Smooth muscle cell of the coronary artery (primary cell): ENCODE measurements around the gene MXD3. TPM values are rescaled to one million over a fixed set of nuclear protein-coding genes. Genes with fewer than 3 reads are reported as not detected.

Source experiments
- total RNA-seq: library from RNA; depleted of rRNA; stranded (reverse); fragments of >200 nt; gene quantifications from 2 replicates; pipeline ENCODE4 v1.2.3, GENCODE V29; 2014; ENCODE audit warnings: low replicate concordance

MXD3 gene
- 0.23 and 5.3 TPM in 2 replicates for total RNA-seq

DNA sequence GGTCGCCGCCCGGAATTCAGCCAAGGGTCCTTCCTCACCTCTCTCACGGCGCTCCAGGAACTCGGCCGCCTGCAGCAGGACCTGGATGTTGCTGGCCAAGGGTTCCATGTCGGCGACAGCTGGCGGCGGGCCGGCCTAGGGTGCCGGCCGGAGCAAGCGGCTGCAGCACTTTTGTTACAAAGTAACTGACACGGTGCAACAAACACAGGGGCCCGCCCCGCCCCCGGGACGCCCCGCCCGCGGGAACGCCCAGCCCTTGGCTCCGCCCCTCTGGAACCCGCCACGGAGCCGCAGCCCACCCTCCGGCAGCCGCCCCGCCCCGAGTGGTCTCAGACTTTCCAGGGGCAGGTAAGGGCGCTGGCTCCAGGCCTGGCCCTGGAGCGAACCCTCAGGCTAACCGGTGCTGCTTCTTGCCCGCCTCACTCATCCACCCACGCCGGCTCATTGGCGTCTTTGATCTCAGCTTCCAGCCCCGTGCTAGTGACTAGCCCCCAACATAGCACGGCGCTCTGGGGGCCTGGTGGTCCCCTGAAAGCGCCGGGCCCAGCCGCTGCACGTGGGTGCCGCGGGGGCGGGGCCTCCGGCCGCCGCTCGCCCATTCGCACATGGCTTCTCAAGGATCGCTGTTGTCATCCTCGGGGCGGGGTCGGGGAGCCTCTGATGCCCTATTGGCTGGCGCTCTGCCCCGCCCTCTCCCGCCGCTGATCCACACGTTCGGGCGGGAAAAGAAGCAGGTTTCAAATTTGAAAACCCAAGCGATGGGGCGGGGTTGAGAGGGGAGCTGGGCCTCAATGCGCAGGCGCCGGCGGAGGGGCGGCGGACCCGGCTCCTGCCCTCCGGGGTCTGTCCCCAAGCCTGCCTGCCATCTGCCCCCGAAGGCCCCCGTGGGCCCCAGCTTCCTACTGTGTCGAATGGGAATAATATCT is at the start of gene MXD3:
MXD3 (minus strand) TSS at position 176 of the 926 bp plus-strand sequence; CDS start at position 108, 68 bp downstream.

GRCh38 chr5:177357459-177358351 is 46.0 kb upstream of the MXD3 start, which contains the start of gene RGS14:
TSS of gene RGS14 (plus strand) at chr5:177357924. CDS start at chr5:177358025, 101 bp downstream.

GRCh38 chr5:177351392-177352329 is 40.0 kb upstream of the MXD3 start, which contains the start of gene LMAN2:
TSS of gene LMAN2 (minus strand) at chr5:177351668. CDS start at chr5:177351647, 21 bp downstream.

DNA sequence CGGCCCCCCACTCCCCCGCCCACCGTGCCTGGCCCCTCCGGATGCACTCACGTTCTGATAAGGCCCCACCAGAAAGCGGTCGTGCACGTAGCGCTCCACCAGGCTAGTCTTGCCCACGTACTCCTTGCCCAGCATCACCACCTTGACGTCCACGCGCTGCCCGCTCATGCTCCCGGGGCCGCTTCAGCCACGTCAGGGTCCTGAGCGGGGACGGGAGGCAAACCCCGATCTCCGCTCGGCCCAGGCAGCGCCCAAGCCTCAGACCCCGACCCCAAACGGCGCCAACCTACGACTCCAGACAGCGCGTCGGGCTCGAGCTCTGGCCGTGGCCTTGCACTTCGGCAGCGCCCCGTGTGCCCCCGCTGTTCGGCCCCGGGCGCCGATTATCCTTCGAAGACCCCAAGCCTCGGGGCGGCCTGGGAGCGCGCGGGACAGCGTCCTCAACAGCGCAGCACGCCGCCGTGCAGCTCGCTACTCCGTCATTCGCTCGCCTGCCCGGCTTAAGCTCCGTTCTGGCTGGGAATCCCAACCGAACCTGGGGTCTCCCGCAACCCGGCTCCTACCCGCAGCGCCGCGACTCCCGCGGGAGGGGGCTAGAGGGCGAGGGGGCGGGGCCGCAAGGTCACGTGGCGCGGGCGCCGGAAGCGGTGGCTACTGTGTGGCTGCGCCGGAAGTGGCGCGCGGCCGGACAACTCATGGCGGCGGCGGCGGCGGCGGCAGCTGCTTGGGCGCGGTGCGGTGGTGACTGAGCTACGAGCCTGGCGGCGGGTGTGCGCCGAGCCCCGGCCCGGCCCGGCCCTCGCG is 8.4 kb downstream of the MXD3 start, which contains the start of the genes PRELID1 and RAB24:
PRELID1 (plus strand) TSS at position 679 of the 804 bp plus-strand sequence. CDS start 187 bp downstream, outside the sequence.
RAB24 (minus strand) TSS at position 599 of the 804 bp plus-strand sequence; CDS start at position 168, 431 bp downstream.

Other genes with a start within 250 kb of the MXD3 start
- gene FGFR4, start 225.0 kb downstream of the MXD3 start, total RNA-seq: 0.12 and 3.2 TPM in 2 replicates
- 13.8 and 25.9 TPM in 2 replicates for gene NSD1, start 178.1 kb downstream of the MXD3 start, total RNA-seq
- 25.0 and 33.0 TPM in 2 replicates for gene RAB24, start 8.2 kb downstream of the MXD3 start, total RNA-seq
- 50.7 and 125 TPM in 2 replicates for gene PRELID1, start 8.1 kb downstream of the MXD3 start, total RNA-seq
- 415 and 1,275 TPM in 2 replicates for gene LMAN2, start 39.8 kb upstream of the MXD3 start, total RNA-seq
- 1.8 and 2.3 TPM in 2 replicates for gene RGS14, start 46.0 kb upstream of the MXD3 start, total RNA-seq
- gene SLC34A1, start 72.5 kb upstream of the MXD3 start, total RNA-seq: not detected in 2 replicates
- not detected in 2 replicates for gene PFN3, start 88.8 kb upstream of the MXD3 start, total RNA-seq
- gene F12, start 97.7 kb upstream of the MXD3 start, total RNA-seq: 0.12 and 0.90 TPM in 2 replicates
- gene GRK6, start 114.8 kb upstream of the MXD3 start, total RNA-seq: 18.3 and 18.8 TPM in 2 replicates
- 2.0 and 6.4 TPM in 2 replicates for gene PRR7, start 134.9 kb upstream of the MXD3 start, total RNA-seq
- gene DBN1, start 161.7 kb upstream of the MXD3 start, total RNA-seq: 150 and 201 TPM in 2 replicates
- 25.5 and 147 TPM in 2 replicates for gene PDLIM7, start 185.7 kb upstream of the MXD3 start, total RNA-seq
- 0.90 and 0.94 TPM in 2 replicates for gene DOK3, start 197.9 kb upstream of the MXD3 start, total RNA-seq
- 138 and 249 TPM in 2 replicates for gene DDX41, start 205.1 kb upstream of the MXD3 start, total RNA-seq
- 18.0 and 21.5 TPM in 2 replicates for gene FAM193B, start 242.7 kb upstream of the MXD3 start, total RNA-seq